Measurements from ENCODE around the gene NFYA.

GRCh38 chr6:41042226-41043055, 30.3 kb upstream of the NFYA start, which contains the start of gene TSPO2:
- TF ChIP-seq CTCF (IDR thresholded peaks at IDR 0.05) (no peak), EZH2 (IDR thresholded peaks at IDR 0.05) (no peak), EZH2phosphoT487 (IDR thresholded peaks at IDR 0.05) (no peak)
